ENCODE results near the gene BCAS4.

DNA sequence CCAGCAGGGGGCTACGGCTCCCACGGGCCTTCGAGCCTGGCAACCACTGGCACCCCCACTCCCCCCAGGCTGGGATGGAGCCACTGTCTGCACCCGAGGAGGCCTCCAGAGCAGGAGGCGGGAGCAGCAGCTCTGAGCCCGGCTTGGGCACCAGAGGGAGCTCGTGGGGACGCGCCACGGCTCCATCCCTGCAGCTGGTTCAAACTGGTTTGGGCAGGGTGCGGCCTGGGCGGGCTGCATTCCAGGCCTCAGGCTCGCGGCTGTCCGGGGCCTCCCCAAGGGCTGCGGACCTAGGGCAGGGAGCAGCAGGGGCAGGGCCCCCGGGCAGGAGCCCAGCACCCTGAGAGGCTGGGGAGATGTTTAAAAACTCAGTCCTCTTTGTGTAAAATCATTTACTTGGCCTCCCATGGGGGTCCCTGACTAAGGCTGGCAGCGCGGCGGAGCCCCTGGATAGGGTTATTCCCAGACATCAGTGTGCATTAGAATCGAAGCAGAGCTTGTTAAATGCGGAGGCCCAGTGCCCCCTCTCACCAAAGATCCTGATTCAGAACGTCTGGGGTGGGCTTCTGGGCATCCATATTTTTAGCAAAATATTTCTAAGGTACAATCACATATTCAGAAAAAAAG, 4.1 kb upstream of the BCAS4 start:
- TF ChIP-seq TP53 (CRISPR knock-in tag; IDR thresholded peaks at IDR 0.05) (no peak), ZBTB21 (CRISPR knock-in tag; IDR thresholded peaks at IDR 0.05; ENCODE audit: borderline replicate concordance) (no peak)
